Measurements from ENCODE around the gene INPP5F. TPM values are rescaled to one million over a fixed set of nuclear protein-coding genes. Genes with fewer than 3 reads are reported as not detected.

The INPP5F gene
- total and polyA plus RNA-seq, 10 of the 15 experiments (the other 5 are each of a cell fraction or from before 2014, with no cell fraction given) = 6.0 to 49.3 (median 34.3) TPM

DNA sequence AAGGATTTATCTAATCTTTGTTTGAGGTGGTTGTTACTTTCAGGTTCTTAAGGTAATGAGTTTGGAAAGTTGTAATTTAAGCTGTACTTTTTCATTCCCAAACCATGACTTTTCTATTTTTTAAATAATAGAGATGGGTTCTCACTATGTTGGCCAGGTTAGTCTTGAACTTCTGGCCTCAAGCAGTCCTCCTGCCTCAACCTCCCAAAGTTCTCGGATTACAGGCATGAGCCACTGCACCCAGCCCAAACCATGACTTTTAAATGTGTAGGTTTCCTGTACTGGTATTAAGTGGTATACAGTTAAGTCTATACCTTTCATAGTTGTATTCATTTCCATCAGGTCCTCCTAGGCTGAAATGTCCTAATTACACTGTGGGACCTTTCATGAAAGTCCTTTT, 10.4 kb downstream of the INPP5F start:
- Histone ChIP-seq H3K27ac (ENCODE audit: control insufficient read depth, insufficient read depth) (no peak overlapping the region), H3K79me2 (ENCODE audit: control insufficient read depth, insufficient read depth, low read length) (no peaks in the 10 kb centered on the region), H3K27me3 (replicated peaks in 1 of 2; ENCODE audit: control insufficient read depth in 2 of 2, insufficient read depth in 2 of 2, low read length in 1 of 2) (no peaks in the 10 kb centered on the region), H3K36me3 (ENCODE audit: control insufficient read depth in 2 of 2, insufficient read depth in 2 of 2, low read length in 1 of 2) (no peaks in the 10 kb centered on the region), H2AFZ (ENCODE audit: control insufficient read depth, low read depth, low read length) (no peak overlapping the region), H4K20me1 (ENCODE audit: control insufficient read depth, insufficient read depth) (no peaks in the 10 kb centered on the region), H3K9me3 (replicated peaks; ENCODE audit: control insufficient read depth, insufficient read depth, low read length) (no peaks in the 10 kb centered on the region), H3K9ac (ENCODE audit: control insufficient read depth, insufficient read depth, low read length) (no peak overlapping the region), H3K4me1 (ENCODE audit: control insufficient read depth, insufficient read depth, low read length) (no peaks in the 10 kb centered on the region), H3K4me3 (no peak overlapping the region), H3K4me2 (ENCODE audit: control insufficient read depth, insufficient read depth) (no peak overlapping the region)
- CTCF ChIA-PET = interaction anchor here (1.2 to 7.5 kb wide), 5 partner anchors 10 to 49 kb away, joined by 4 to 47 read pairs (median 15); partner anchors contain the start of gene INPP5F
- RAD21 ChIA-PET (ENCODE audit: unreplicated experiment) = interaction anchor here (0.7 to 3.5 kb wide), 5 partner anchors 9 to 136 kb away, joined by 3 to 18 read pairs (median 3); partner anchors contain the start of gene INPP5F
- FAIRE-seq (no peak), DNase-seq (ENCODE audit: low read depth, low spot score) (no peak), ATAC-seq (no peak)
- in situ Hi-C loops (cut with MboI) (no loop called here), intact Hi-C loops (cut with micrococcal nuclease; ENCODE audit: unreplicated experiment) (loop anchor here (5.0 kb wide), 1 partner anchor 34 kb away; no protein-coding TSS in a partner anchor)
- POLR2A ChIA-PET = interaction anchor here (3.3 kb wide), 1 partner anchor 11 kb away, joined by 26 read pairs; the partner anchor contains the start of gene INPP5F
- no TSS peak for BruUV-seq (replicated peaks)
- SMC1A ChIA-PET (ENCODE audit: uncharacterized antibody, unreplicated experiment) = interaction anchor here (0.6 to 5.5 kb wide), 8 partner anchors 9 to 154 kb away, joined by 3 to 57 read pairs (median 10); partner anchors contain the start of gene INPP5F
- 46% methylated on average over 1 of the region's 1 CpG for WGBS (ENCODE audit: insufficient coverage, insufficient replicate concordance, low lambda C conversion rate, missing lambda C conversion rate)
- TF ChIP-seq YY1 (IDR thresholded peaks at IDR 0.05; ENCODE audit: low read depth, low read length) (no peak), NFYB (IDR thresholded peaks at IDR 0.05; ENCODE audit: insufficient read depth, low read depth, low read length) (no peak), RAD51 (IDR thresholded peaks at IDR 0.05) (no peak), SREBF2 (IDR thresholded peaks at IDR 0.05; ENCODE audit: low read length) (no peak), CHD4 (IDR thresholded peaks at IDR 0.05) (no peak), SMAD1 (IDR thresholded peaks at IDR 0.05; ENCODE audit: low read depth, partially characterized antibody) (no peak), ZNF384 (IDR thresholded peaks at IDR 0.05; ENCODE audit: borderline replicate concordance, low read depth, low read length) (no peak), ZNF207 (IDR thresholded peaks at IDR 0.05; ENCODE audit: borderline replicate concordance) (no peak), SREBF1 (IDR thresholded peaks at IDR 0.05; ENCODE audit: low read length) (no peak), CHD1 (IDR thresholded peaks at IDR 0.05; ENCODE audit: low read depth, low read length) (no peak), KAT2A (conservative IDR thresholded peaks at IDR 0.05; ENCODE audit: control insufficient read depth, low read depth, low read length) (no peak)
- TF ChIP-seq, protein P1, sequence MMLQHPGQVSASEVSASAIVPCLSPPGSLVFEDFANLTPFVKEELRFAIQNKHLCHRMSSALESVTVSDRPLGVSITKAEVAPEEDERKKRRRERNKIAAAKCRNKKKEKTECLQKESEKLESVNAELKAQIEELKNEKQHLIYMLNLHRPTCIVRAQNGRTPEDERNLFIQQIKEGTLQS (IDR thresholded peaks at IDR 0.05; ENCODE audit: borderline replicate concordance, extremely low read depth, low read depth, low read length) = no peak
- TF ChIP-seq, protein P2, sequence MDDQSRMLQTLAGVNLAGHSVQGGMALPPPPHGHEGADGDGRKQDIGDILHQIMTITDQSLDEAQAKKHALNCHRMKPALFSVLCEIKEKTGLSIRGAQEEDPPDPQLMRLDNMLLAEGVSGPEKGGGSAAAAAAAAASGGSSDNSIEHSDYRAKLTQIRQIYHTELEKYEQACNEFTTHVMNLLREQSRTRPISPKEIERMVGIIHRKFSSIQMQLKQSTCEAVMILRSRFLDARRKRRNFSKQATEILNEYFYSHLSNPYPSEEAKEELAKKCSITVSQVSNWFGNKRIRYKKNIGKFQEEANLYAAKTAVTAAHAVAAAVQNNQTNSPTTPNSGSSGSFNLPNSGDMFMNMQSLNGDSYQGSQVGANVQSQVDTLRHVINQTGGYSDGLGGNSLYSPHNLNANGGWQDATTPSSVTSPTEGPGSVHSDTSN (IDR thresholded peaks at IDR 0.05; ENCODE audit: insufficient replicate concordance, low read depth, low read length) = no peak
- TF ChIP-seq, protein P3, sequence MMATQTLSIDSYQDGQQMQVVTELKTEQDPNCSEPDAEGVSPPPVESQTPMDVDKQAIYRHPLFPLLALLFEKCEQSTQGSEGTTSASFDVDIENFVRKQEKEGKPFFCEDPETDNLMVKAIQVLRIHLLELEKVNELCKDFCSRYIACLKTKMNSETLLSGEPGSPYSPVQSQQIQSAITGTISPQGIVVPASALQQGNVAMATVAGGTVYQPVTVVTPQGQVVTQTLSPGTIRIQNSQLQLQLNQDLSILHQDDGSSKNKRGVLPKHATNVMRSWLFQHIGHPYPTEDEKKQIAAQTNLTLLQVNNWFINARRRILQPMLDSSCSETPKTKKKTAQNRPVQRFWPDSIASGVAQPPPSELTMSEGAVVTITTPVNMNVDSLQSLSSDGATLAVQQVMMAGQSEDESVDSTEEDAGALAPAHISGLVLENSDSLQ (IDR thresholded peaks at IDR 0.05) = no peak
- TF ChIP-seq, protein P4, sequence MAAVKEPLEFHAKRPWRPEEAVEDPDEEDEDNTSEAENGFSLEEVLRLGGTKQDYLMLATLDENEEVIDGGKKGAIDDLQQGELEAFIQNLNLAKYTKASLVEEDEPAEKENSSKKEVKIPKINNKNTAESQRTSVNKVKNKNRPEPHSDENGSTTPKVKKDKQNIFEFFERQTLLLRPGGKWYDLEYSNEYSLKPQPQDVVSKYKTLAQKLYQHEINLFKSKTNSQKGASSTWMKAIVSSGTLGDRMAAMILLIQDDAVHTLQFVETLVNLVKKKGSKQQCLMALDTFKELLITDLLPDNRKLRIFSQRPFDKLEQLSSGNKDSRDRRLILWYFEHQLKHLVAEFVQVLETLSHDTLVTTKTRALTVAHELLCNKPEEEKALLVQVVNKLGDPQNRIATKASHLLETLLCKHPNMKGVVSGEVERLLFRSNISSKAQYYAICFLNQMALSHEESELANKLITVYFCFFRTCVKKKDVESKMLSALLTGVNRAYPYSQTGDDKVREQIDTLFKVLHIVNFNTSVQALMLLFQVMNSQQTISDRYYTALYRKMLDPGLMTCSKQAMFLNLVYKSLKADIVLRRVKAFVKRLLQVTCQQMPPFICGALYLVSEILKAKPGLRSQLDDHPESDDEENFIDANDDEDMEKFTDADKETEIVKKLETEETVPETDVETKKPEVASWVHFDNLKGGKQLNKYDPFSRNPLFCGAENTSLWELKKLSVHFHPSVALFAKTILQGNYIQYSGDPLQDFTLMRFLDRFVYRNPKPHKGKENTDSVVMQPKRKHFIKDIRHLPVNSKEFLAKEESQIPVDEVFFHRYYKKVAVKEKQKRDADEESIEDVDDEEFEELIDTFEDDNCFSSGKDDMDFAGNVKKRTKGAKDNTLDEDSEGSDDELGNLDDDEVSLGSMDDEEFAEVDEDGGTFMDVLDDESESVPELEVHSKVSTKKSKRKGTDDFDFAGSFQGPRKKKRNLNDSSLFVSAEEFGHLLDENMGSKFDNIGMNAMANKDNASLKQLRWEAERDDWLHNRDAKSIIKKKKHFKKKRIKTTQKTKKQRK (IDR thresholded peaks at IDR 0.05; ENCODE audit: low read depth, low read length) = no peak
- TF ChIP-seq, protein P5, sequence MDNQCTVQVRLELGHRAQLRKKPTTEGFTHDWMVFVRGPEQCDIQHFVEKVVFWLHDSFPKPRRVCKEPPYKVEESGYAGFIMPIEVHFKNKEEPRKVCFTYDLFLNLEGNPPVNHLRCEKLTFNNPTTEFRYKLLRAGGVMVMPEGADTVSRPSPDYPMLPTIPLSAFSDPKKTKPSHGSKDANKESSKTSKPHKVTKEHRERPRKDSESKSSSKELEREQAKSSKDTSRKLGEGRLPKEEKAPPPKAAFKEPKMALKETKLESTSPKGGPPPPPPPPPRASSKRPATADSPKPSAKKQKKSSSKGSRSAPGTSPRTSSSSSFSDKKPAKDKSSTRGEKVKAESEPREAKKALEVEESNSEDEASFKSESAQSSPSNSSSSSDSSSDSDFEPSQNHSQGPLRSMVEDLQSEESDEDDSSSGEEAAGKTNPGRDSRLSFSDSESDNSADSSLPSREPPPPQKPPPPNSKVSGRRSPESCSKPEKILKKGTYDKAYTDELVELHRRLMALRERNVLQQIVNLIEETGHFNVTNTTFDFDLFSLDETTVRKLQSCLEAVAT (IDR thresholded peaks at IDR 0.05) = no peak
